AG09309 (cell line): ENCODE measurements around the gene ATXN7.

Source experiments
- DNase-seq: peaks from one replicate; pipeline ENCODE4 v3.0.0-alpha.2; 2010; ENCODE audit warnings: low read depth
- H3K4me3 ChIP-seq: 2 replicates; pipeline ENCODE4 v1.5.1; 2011; ENCODE audit warnings: mild to moderate bottlenecking, low read depth, low read length, moderate library complexity; ENCODE audit not compliant: control insufficient read depth
- CTCF ChIP-seq: IDR thresholded peaks from 2 replicates; pipeline ENCODE4 v1.5.1; 2011; ENCODE audit warnings: mild to moderate bottlenecking, low read depth, low read length, inconsistent platforms; ENCODE audit not compliant: insufficient read depth, control insufficient read depth; ENCODE audit errors: missing control alignments

Gene ATXN7

GRCh38 chr3:64049136-64049535, 185.5 kb downstream of the ATXN7 start:
- DNase-seq = peak; percentile 24
- H3K4me3 ChIP-seq = no peak overlapping the region

GRCh38 chr3:64049832-64050231, 186.2 kb downstream of the ATXN7 start:
- H3K4me3 ChIP-seq = no peak overlapping the region
- DNase-seq = no peak
- no peak for TF ChIP-seq CTCF

More at GRCh38 chr3:64049136-64049535, 185.5 kb downstream of the ATXN7 start:
- no peak for TF ChIP-seq CTCF
